HEK293 (cell line): ENCODE measurements around the gene PPHLN1.

Experiments
- CTCF ChIA-PET: fragments of 350-600 bp; formaldehyde crosslinking; extraction: SDS; loops from one replicate; lab custom pipeline; 2021; ENCODE audit warnings: antibody characterized with exemption; lab: Yijun Ruan, JAX
- POLR2A ChIA-PET: fragments of 300-600 bp; formaldehyde crosslinking; extraction: SDS; loops from one replicate; lab custom pipeline; 2020; ENCODE audit warnings: antibody characterized with exemption, inconsistent platforms; lab: Yijun Ruan, JAX
- H3K27ac ChIP-seq: fragments of 200-500 bp; sonication (Bioruptor generic); 2 replicates; pipeline ENCODE4 v1.5.1; 2014; ENCODE audit warnings: low read depth, low read length, control low read depth, inconsistent platforms; ENCODE audit errors: extremely low read depth
- H3K36me3 ChIP-seq, 2 experiments: fragments of 200-500 bp in 1 of 2; sonication (Bioruptor generic) in 1 of 2; 1 replicate in 1 of 2; 2 replicates in 1 of 2; pipeline ENCODE4 v1.5.1; 2014 to 2017; ENCODE audit warnings: inconsistent platforms in 2 of 2, low read length in 2 of 2; ENCODE audit not compliant: control insufficient read depth in 2 of 2, insufficient read depth in 1 of 2
- H3K4me1 ChIP-seq: fragments of 200-500 bp; sonication (Bioruptor generic); 2 replicates; pipeline ENCODE4 v1.5.1; 2014; ENCODE audit warnings: mild to moderate bottlenecking, low read length, inconsistent platforms; ENCODE audit not compliant: control insufficient read depth, insufficient read depth
- H3K4me3 ChIP-seq: 2 replicates; pipeline ENCODE4 v1.5.1; 2011; ENCODE audit warnings: low read depth, mild to moderate bottlenecking, control low read depth, low read length, moderate library complexity
- H3K9me3 ChIP-seq: fragments of 200-500 bp; sonication (Bioruptor generic); 2 replicates; pipeline ENCODE4 v1.5.1; 2014; ENCODE audit warnings: low read depth, low read length, inconsistent platforms; ENCODE audit not compliant: control insufficient read depth, insufficient read depth
- FEZF1 ChIP-seq: fragments of 450-650 bp; formaldehyde crosslinking; IDR thresholded peaks from 2 replicates; pipeline ENCODE4 v1.5.1; 2016; ENCODE audit warnings: missing biosample characterization, missing genetic modification characterization
- GLI4 ChIP-seq: fragments of 450-650 bp; formaldehyde crosslinking; IDR thresholded peaks from 2 replicates; pipeline ENCODE4 v1.5.1; 2016; ENCODE audit warnings: missing biosample characterization, missing genetic modification characterization
- KLF8 ChIP-seq: fragments of 450-650 bp; formaldehyde crosslinking; IDR thresholded peaks from 2 replicates; pipeline ENCODE4 v1.5.1; 2016; ENCODE audit warnings: missing biosample characterization, missing genetic modification characterization
- OSR2 ChIP-seq: fragments of 450-650 bp; formaldehyde crosslinking; IDR thresholded peaks from 2 replicates; pipeline ENCODE4 v1.5.1; 2016; ENCODE audit warnings: missing biosample characterization, missing genetic modification characterization
- ZBTB17 ChIP-seq: fragments of 450-650 bp; formaldehyde crosslinking; IDR thresholded peaks from 2 replicates; pipeline ENCODE4 v1.5.1; 2016; ENCODE audit warnings: missing biosample characterization, missing genetic modification characterization
- ZBTB7A ChIP-seq: fragments of 450-650 bp; formaldehyde crosslinking; IDR thresholded peaks from 2 replicates; pipeline ENCODE4 v1.5.1; 2016; ENCODE audit warnings: low read depth, missing biosample characterization, missing genetic modification characterization
- ZNF239 ChIP-seq: fragments of 450-650 bp; formaldehyde crosslinking; IDR thresholded peaks from 2 replicates; pipeline ENCODE4 v1.5.1; 2016; ENCODE audit warnings: missing biosample characterization, missing genetic modification characterization
- ZNF302 ChIP-seq: fragments of 450-650 bp; formaldehyde crosslinking; IDR thresholded peaks from 2 replicates; pipeline ENCODE4 v1.5.1; 2016; ENCODE audit warnings: missing biosample characterization, missing genetic modification characterization, low read depth
- ZNF311 ChIP-seq: fragments of 450-650 bp; formaldehyde crosslinking; IDR thresholded peaks from 2 replicates; pipeline ENCODE4 v1.5.1; 2017; ENCODE audit warnings: missing biosample characterization, missing genetic modification characterization, borderline replicate concordance
- ZNF341 ChIP-seq: fragments of 450-650 bp; formaldehyde crosslinking; IDR thresholded peaks from 2 replicates; pipeline ENCODE4; 2016; ENCODE audit warnings: low read depth, missing biosample characterization, missing genetic modification characterization
- ZNF366 ChIP-seq: fragments of 450-650 bp; formaldehyde crosslinking; conservative IDR thresholded peaks from 2 replicates; pipeline ENCODE4 v1.5.1; 2016; ENCODE audit warnings: missing biosample characterization, missing genetic modification characterization
- ZNF391 ChIP-seq: fragments of 450-650 bp; formaldehyde crosslinking; IDR thresholded peaks from 2 replicates; pipeline ENCODE4 v1.5.1; 2016; ENCODE audit warnings: low read depth, missing biosample characterization, missing genetic modification characterization, borderline replicate concordance
- ZNF416 ChIP-seq: fragments of 450-650 bp; formaldehyde crosslinking; IDR thresholded peaks from 2 replicates; pipeline ENCODE4 v1.5.1; 2016; ENCODE audit warnings: missing biosample characterization, missing genetic modification characterization
- ZNF561 ChIP-seq: fragments of 450-650 bp; IDR thresholded peaks from 2 replicates; pipeline ENCODE4 v1.5.1; 2018; ENCODE audit warnings: missing biosample characterization, missing genetic modification characterization, borderline replicate concordance
- ZNF585B ChIP-seq: fragments of 450-650 bp; formaldehyde crosslinking; IDR thresholded peaks from 2 replicates; pipeline ENCODE4 v1.5.1; 2016; ENCODE audit warnings: missing biosample characterization, missing genetic modification characterization
- ZNF596 ChIP-seq: fragments of 450-650 bp; IDR thresholded peaks from 2 replicates; pipeline ENCODE4 v1.5.0; 2018; ENCODE audit warnings: missing biosample characterization, mild to moderate bottlenecking, missing genetic modification characterization, moderate library complexity
- ZNF626 ChIP-seq: fragments of 450-650 bp; sonication (Bioruptor Pico); formaldehyde crosslinking; IDR thresholded peaks from 2 replicates; pipeline ENCODE4 v1.5.1; 2018; ENCODE audit warnings: missing biosample characterization, missing genetic modification characterization, inconsistent platforms
- ZNF658 ChIP-seq: fragments of 450-650 bp; formaldehyde crosslinking; IDR thresholded peaks from 2 replicates; pipeline ENCODE4; 2016; ENCODE audit warnings: missing biosample characterization, missing genetic modification characterization
- TF ChIP-seq, protein P1 (sequence below): fragments of 450-650 bp; formaldehyde crosslinking; IDR thresholded peaks from 2 replicates; pipeline ENCODE4 v1.5.1; 2016; ENCODE audit warnings: missing biosample characterization, missing genetic modification characterization, borderline replicate concordance
- TF ChIP-seq, protein P2 (sequence below): fragments of 450-650 bp; formaldehyde crosslinking; IDR thresholded peaks from 2 replicates; pipeline ENCODE4 v1.5.1; 2016; ENCODE audit warnings: missing biosample characterization, missing genetic modification characterization
- TF ChIP-seq, protein P3 (sequence below): fragments of 450-650 bp; formaldehyde crosslinking; IDR thresholded peaks from 2 replicates; pipeline ENCODE4 v1.5.1; 2016; ENCODE audit warnings: missing biosample characterization, missing genetic modification characterization
- TF ChIP-seq, protein P4 (sequence below): fragments of 450-650 bp; formaldehyde crosslinking; IDR thresholded peaks from 2 replicates; pipeline ENCODE4 v1.5.1; 2017; ENCODE audit warnings: missing biosample characterization, missing genetic modification characterization

The PPHLN1 gene

DNA sequence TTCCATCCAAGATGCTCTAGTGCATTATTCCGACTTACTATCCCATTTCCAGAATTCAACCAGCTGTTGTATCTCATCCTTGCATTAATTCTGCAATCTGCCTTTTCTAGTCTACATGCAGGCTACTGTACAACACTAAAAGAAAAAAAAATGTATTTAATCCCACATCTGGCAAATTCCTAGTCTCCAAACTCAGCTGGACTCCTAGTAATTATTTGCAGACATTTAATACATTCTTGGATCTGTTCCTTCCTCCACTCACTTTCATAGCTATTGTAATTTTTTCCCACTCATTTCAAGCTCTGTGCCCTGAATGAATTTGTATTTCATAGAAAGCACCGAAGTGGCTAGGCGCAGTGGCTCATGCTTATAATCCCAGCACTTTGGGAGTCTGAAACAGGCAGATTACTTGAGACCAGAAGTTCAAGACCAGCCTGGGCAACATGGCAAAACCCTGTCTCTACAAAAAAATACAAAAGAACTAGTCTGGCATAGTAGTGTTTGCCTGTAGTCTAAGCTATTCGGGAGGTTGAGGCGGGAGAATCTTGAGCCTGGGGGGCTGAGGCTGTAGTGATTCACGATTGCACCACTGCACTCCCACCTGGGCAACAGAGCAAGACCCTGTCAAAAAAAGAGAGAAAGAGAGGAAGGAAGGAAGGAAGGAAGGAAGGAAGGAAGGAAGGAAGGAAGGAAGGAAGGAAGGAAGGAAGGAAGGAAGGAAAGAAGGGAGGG is 48.4 kb upstream of the PPHLN1 start:
- ChIA-PET CTCF (interaction anchor here (0.6 kb wide), 1 partner anchor 254 kb away, joined by 3 read pairs; no protein-coding TSS in a partner anchor), POLR2A (no interaction called here)
- Histone ChIP-seq H3K4me3 (no peak overlapping the region), H3K36me3 (no peaks in the 10 kb centered on the region), H3K27ac (no peak overlapping the region), H3K4me1 (peaks cover 13% of the 10 kb centered on the region), H3K9me3 (no peaks in the 10 kb centered on the region)
- TF ChIP-seq ZNF366 (tag by site-specific recombination) = peak; percentile 41
- no peak for TF ChIP-seq ZNF416 (tag by site-specific recombination)

DNA sequence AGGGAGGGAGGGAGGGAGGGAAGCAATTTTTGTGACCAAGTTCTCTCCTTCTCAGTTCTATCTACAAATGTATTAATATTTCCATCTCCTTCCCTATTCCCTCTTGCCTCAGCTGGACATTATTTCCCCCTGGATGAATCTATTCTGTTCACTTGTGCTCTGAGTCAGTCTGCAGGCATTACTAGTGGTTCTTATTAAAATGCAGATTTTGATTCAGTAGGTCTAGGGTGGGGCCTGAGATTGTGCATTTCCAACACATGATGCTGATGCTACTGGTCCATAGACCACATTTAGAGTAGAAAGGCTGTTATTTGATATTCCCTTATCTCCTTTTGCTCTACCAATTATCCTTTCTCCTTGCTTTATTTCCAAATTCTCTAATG is 47.8 kb upstream of the PPHLN1 start:
- TF ChIP-seq ZNF561 = no peak
- TF ChIP-seq, protein P1, sequence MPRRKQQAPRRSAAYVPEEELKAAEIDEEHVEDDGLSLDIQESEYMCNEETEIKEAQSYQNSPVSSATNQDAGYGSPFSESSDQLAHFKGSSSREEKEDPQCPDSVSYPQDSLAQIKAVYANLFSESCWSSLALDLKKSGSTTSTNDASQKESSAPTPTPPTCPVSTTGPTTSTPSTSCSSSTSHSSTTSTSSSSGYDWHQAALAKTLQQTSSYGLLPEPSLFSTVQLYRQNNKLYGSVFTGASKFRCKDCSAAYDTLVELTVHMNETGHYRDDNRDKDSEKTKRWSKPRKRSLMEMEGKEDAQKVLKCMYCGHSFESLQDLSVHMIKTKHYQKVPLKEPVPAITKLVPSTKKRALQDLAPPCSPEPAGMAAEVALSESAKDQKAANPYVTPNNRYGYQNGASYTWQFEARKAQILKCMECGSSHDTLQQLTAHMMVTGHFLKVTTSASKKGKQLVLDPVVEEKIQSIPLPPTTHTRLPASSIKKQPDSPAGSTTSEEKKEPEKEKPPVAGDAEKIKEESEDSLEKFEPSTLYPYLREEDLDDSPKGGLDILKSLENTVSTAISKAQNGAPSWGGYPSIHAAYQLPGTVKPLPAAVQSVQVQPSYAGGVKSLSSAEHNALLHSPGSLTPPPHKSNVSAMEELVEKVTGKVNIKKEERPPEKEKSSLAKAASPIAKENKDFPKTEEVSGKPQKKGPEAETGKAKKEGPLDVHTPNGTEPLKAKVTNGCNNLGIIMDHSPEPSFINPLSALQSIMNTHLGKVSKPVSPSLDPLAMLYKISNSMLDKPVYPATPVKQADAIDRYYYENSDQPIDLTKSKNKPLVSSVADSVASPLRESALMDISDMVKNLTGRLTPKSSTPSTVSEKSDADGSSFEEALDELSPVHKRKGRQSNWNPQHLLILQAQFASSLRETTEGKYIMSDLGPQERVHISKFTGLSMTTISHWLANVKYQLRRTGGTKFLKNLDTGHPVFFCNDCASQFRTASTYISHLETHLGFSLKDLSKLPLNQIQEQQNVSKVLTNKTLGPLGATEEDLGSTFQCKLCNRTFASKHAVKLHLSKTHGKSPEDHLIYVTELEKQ = no peak
- TF ChIP-seq, protein P2, sequence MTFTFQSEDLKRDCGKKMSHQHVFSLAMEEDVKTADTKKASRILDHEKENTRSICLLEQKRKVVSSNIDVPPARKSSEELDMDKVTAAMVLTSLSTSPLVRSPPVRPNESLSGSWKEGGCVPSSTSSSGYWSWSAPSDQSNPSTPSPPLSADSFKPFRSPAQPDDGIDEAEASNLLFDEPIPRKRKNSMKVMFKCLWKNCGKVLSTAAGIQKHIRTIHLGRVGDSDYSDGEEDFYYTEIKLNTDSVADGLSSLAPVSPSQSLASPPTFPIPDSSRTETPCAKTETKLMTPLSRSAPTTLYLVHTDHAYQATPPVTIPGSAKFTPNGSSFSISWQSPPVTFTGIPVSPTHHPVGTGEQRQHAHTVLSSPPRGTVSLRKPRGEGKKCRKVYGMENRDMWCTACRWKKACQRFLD = no peak
- TF ChIP-seq ZNF311 (tag by site-specific recombination) = no peak
- no peak for TF ChIP-seq GLI4 (tag by site-specific recombination)
- TF ChIP-seq, all 188 proteins: peak for 0
- no peaks in the 10 kb centered on the region for H3K9me3 ChIP-seq
- H3K4me1 ChIP-seq = peaks cover 13% of the 10 kb centered on the region
- no peak overlapping the region for H3K27ac ChIP-seq
- no peak overlapping the region for H3K4me3 ChIP-seq
- POLR2A ChIA-PET = no interaction called here
- CTCF ChIA-PET = no interaction called here
- H3K36me3 ChIP-seq = no peaks in the 10 kb centered on the region

DNA sequence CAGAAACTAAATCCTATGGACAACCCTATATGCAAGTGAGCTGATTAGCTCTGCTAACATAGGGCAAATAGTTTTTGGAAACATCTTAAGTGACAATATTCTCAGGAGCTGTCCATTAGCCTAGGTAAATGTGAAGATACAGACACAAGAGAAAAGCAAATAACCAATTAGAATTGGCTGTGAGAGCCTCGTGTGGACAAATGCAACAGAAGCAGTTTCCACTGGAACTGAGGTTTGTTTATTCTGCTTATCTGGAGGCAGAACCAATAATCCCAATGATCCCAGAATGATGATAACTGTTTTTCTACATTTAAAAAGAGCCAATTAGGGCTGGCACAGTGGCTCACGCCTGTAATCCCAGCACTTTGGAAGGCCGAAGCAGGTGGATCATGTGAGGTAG is 44.7 kb upstream of the PPHLN1 start:
- Histone ChIP-seq H3K4me1 (peaks cover 13% of the 10 kb centered on the region), H3K36me3 (no peaks in the 10 kb centered on the region), H3K9me3 (no peaks in the 10 kb centered on the region), H3K4me3 (no peak overlapping the region), H3K27ac (no peak overlapping the region)
- ChIA-PET POLR2A (no interaction called here), CTCF (interaction anchor here (1.8 kb wide), 1 partner anchor 15 kb away, joined by 6 read pairs; no protein-coding TSS in a partner anchor)
- TF ChIP-seq ZNF596 (no peak), OSR2 (tag by site-specific recombination) (peak; percentile 83), ZBTB7A (tag by site-specific recombination) (no peak), ZNF658 (no peak), ZNF391 (tag by site-specific recombination) (no peak), ZNF341 (tag by site-specific recombination) (no peak), ZNF585B (tag by site-specific recombination) (no peak), ZNF626 (no peak), ZBTB17 (tag by site-specific recombination) (0 out of 2 replicates have a peak, but pooled peaks have one; percentile 30), ZNF302 (tag by site-specific recombination) (no peak), KLF8 (tag by site-specific recombination) (no peak), FEZF1 (0 out of 2 replicates have a peak, but pooled peaks have one; percentile 13), ZNF239 (tag by site-specific recombination) (no peak)
- TF ChIP-seq, protein P3, sequence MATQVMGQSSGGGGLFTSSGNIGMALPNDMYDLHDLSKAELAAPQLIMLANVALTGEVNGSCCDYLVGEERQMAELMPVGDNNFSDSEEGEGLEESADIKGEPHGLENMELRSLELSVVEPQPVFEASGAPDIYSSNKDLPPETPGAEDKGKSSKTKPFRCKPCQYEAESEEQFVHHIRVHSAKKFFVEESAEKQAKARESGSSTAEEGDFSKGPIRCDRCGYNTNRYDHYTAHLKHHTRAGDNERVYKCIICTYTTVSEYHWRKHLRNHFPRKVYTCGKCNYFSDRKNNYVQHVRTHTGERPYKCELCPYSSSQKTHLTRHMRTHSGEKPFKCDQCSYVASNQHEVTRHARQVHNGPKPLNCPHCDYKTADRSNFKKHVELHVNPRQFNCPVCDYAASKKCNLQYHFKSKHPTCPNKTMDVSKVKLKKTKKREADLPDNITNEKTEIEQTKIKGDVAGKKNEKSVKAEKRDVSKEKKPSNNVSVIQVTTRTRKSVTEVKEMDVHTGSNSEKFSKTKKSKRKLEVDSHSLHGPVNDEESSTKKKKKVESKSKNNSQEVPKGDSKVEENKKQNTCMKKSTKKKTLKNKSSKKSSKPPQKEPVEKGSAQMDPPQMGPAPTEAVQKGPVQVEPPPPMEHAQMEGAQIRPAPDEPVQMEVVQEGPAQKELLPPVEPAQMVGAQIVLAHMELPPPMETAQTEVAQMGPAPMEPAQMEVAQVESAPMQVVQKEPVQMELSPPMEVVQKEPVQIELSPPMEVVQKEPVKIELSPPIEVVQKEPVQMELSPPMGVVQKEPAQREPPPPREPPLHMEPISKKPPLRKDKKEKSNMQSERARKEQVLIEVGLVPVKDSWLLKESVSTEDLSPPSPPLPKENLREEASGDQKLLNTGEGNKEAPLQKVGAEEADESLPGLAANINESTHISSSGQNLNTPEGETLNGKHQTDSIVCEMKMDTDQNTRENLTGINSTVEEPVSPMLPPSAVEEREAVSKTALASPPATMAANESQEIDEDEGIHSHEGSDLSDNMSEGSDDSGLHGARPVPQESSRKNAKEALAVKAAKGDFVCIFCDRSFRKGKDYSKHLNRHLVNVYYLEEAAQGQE (tag by site-specific recombination) = 0 out of 2 replicates have a peak, but pooled peaks have one; percentile 49
- TF ChIP-seq, protein P4, sequence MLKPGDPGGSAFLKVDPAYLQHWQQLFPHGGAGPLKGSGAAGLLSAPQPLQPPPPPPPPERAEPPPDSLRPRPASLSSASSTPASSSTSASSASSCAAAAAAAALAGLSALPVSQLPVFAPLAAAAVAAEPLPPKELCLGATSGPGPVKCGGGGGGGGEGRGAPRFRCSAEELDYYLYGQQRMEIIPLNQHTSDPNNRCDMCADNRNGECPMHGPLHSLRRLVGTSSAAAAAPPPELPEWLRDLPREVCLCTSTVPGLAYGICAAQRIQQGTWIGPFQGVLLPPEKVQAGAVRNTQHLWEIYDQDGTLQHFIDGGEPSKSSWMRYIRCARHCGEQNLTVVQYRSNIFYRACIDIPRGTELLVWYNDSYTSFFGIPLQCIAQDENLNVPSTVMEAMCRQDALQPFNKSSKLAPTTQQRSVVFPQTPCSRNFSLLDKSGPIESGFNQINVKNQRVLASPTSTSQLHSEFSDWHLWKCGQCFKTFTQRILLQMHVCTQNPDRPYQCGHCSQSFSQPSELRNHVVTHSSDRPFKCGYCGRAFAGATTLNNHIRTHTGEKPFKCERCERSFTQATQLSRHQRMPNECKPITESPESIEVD = peak; percentile 55; the same call in 1 of the 2 replicates
